GM18507 (cell line): ENCODE data around the gene CNDP1.

ENCODE experiments used
- DNase-seq: peaks from one replicate; pipeline ENCODE4 v3.0.0; 2011; ENCODE audit warnings: low read depth; ENCODE audit not compliant: insufficient read length; ENCODE audit errors: extremely low spot score
- FAIRE-seq: peaks from 2 replicates; lab custom pipeline; 2011; peaks lifted over from hg19 to GRCh38; lab: Jason Lieb, UNC

CNDP1 gene

GRCh38 chr18:74610051-74610615 lies 75.8 kb downstream of the CNDP1 start:
- FAIRE-seq (peak; percentile 52), DNase-seq (no peak)

GRCh38 chr18:74610860-74611259 lies 76.6 kb downstream of the CNDP1 start:
- DNase-seq, result no peak
- FAIRE-seq, result no peak

- DNase-seq (no peak), FAIRE-seq (no peak)
Observed at GRCh38 chr18:74611765-74612164, 77.5 kb downstream of the CNDP1 start.

- peak; percentile 48 for FAIRE-seq
Observed at GRCh38 chr18:74613381-74613780, 79.1 kb downstream of the CNDP1 start.

GRCh38 chr18:74616494-74616893 lies 82.2 kb downstream of the CNDP1 start:
- no peak for FAIRE-seq
- DNase-seq, result no peak

More at GRCh38 chr18:74613381-74613780, 79.1 kb downstream of the CNDP1 start:
- no peak for DNase-seq

GRCh38 chr18:74617486-74617885 lies 83.2 kb downstream of the CNDP1 start:
- DNase-seq, result no peak
- FAIRE-seq, result no peak

- no peak for DNase-seq
- no peak for FAIRE-seq
Observed at GRCh38 chr18:74622072-74622471, 87.8 kb downstream of the CNDP1 start.

- DNase-seq (no peak), FAIRE-seq (no peak)
Observed at GRCh38 chr18:74623047-74623816, 88.9 kb downstream of the CNDP1 start.

GRCh38 chr18:74624466-74624865 lies 90.2 kb downstream of the CNDP1 start:
- no peak for FAIRE-seq

GRCh38 chr18:74625157-74625556 lies 90.9 kb downstream of the CNDP1 start:
- no peak for FAIRE-seq
- no peak for DNase-seq

More at GRCh38 chr18:74624466-74624865, 90.2 kb downstream of the CNDP1 start:
- no peak for DNase-seq

- FAIRE-seq, result no peak
Observed at GRCh38 chr18:74626049-74626874, 92.0 kb downstream of the CNDP1 start.

GRCh38 chr18:74630804-74631203 lies 96.5 kb downstream of the CNDP1 start:
- DNase-seq (no peak), FAIRE-seq (no peak)

More at GRCh38 chr18:74626049-74626874, 92.0 kb downstream of the CNDP1 start:
- no peak for DNase-seq

- DNase-seq (no peak), FAIRE-seq (no peak)
Observed at GRCh38 chr18:74631212-74631611, 96.9 kb downstream of the CNDP1 start.

- DNase-seq (no peak), FAIRE-seq (no peak)
Observed at GRCh38 chr18:74631623-74632350, 97.5 kb downstream of the CNDP1 start.

- FAIRE-seq, result no peak
- DNase-seq, result no peak
Observed at GRCh38 chr18:74632351-74632679, 98.0 kb downstream of the CNDP1 start.

- FAIRE-seq, result no peak
- no peak for DNase-seq
Observed at GRCh38 chr18:74632856-74633255, 98.6 kb downstream of the CNDP1 start.

GRCh38 chr18:74633652-74634352 lies 99.5 kb downstream of the CNDP1 start:
- no peak for FAIRE-seq
- no peak for DNase-seq

- FAIRE-seq, result no peak
- no peak for DNase-seq
Observed at GRCh38 chr18:74635224-74635975, 101.1 kb downstream of the CNDP1 start.
